Endothelial cell of umbilical vein (primary cell): ENCODE measurements around the gene PRXL2B. TPM values are rescaled to one million over a fixed set of nuclear protein-coding genes. Genes with fewer than 3 reads are reported as not detected.

Experiments
- BruUV-seq: library from RNA; stranded (reverse); fragments of 400-500 nt; replicated peaks from 2 replicates; lab custom pipeline; 2021; lab: Mats Ljungman, UMichigan
- CTCF ChIA-PET: fragments of 300-600, 350-600 bp; sonication (Branson Sonifier 250); formaldehyde crosslinking; loops from one replicate; lab custom pipeline; 2021; ENCODE audit warnings: antibody characterized with exemption, inconsistent platforms; lab: Charles Lee
- POLR2A ChIA-PET: fragments of 300-600, 350-600 bp; sonication (Branson Sonifier 250); formaldehyde crosslinking; loops from one replicate; lab custom pipeline; 2021; ENCODE audit warnings: antibody characterized with exemption, inconsistent platforms; lab: Charles Lee
- DNase-seq: peaks from one replicate; pipeline ENCODE4 v3.0.0-alpha.2; 2011; ENCODE audit warnings: low read depth, low spot score
- FAIRE-seq: peaks from 2 replicates; lab custom pipeline; 2011; peaks lifted over from hg19 to GRCh38; lab: Jason Lieb, UNC
- H2AFZ ChIP-seq: 2 replicates; pipeline ENCODE4 v1.6.0; 2012; ENCODE audit warnings: low read depth, low read length, control low read depth, inconsistent platforms
- H3K27ac ChIP-seq: 2 replicates; pipeline ENCODE4 v1.5.1; 2011; ENCODE audit warnings: low read depth, mild to moderate bottlenecking, control low read depth, low read length, moderate library complexity; ENCODE audit not compliant: insufficient read depth
- H3K27me3 ChIP-seq, 2 experiments: 2 replicates each; pipeline versions ENCODE4 v1.6.0 to v1.6.1; 2011; ENCODE audit warnings: low read length in 2 of 2, mixed read lengths in 1 of 2; ENCODE audit not compliant: control insufficient read depth in 2 of 2, insufficient read depth in 2 of 2
- H3K36me3 ChIP-seq, 2 experiments: 2 replicates in 1 of 2; 3 replicates in 1 of 2; pipeline ENCODE4 v1.5.1; 2011; ENCODE audit warnings: low read length in 2 of 2, mild to moderate bottlenecking in 1 of 2, moderate library complexity in 1 of 2; ENCODE audit not compliant: control insufficient read depth in 2 of 2, insufficient read depth in 2 of 2; ENCODE audit errors: extremely low read depth in 1 of 2
- H3K4me1 ChIP-seq: 3 replicates; pipeline ENCODE4 v1.5.1; 2011; ENCODE audit warnings: mild to moderate bottlenecking, low read length; ENCODE audit not compliant: control insufficient read depth, insufficient read depth; ENCODE audit errors: extremely low read depth
- H3K4me2 ChIP-seq: 2 replicates; pipeline ENCODE4 v1.6.1; 2011; ENCODE audit warnings: low read length, control low read depth, mixed read lengths; ENCODE audit not compliant: insufficient read depth
- H3K4me3 ChIP-seq, 3 experiments: fragments of 200-600 bp in 1 of 3; sonication (generic), shearing (Covaris generic) in 1 of 3; replicated peaks in 1 of 3; 2 replicates each; pipeline ENCODE4 v1.5.1; 2011 to 2016; ENCODE audit warnings: control low read depth in 3 of 3, low read length in 3 of 3, mild to moderate bottlenecking in 2 of 3, inconsistent platforms in 1 of 3, low read depth in 1 of 3, moderate library complexity in 1 of 3; ENCODE audit not compliant: insufficient read depth in 1 of 3
- H3K79me2 ChIP-seq: 2 replicates; pipeline ENCODE4 v1.6.0; 2012; ENCODE audit warnings: low read length, inconsistent platforms; ENCODE audit not compliant: control insufficient read depth, insufficient read depth
- H3K9ac ChIP-seq: replicated peaks from 2 replicates; pipeline ENCODE3; 2011; ENCODE audit warnings: low read length, control low read depth; ENCODE audit not compliant: insufficient read depth; ENCODE audit errors: extremely low read depth
- H3K9me1 ChIP-seq: replicated peaks from 3 replicates; pipeline ENCODE4 v1.6.0; 2011; ENCODE audit warnings: mild to moderate bottlenecking, low read length; ENCODE audit not compliant: control insufficient read depth, insufficient read depth; ENCODE audit errors: extremely low read depth
- H3K9me3 ChIP-seq: replicated peaks from 2 replicates; pipeline ENCODE4 v1.5.1; 2012; ENCODE audit warnings: low read length, inconsistent platforms; ENCODE audit not compliant: control insufficient read depth, insufficient read depth
- H4K20me1 ChIP-seq: replicated peaks from 2 replicates; pipeline ENCODE3; 2011; ENCODE audit warnings: mild to moderate bottlenecking, low read length; ENCODE audit not compliant: control insufficient read depth, insufficient read depth; ENCODE audit errors: extremely low read depth
- CTCF ChIP-seq, 2 donors: IDR thresholded peaks; 1 replicate in 1 of 2; 2 replicates in 1 of 2; pipeline ENCODE4 v1.5.1; 2011; ENCODE audit warnings: low read length in 2 of 2, mild to moderate bottlenecking in 2 of 2, moderate library complexity in 2 of 2, control low read depth in 1 of 2, inconsistent platforms in 1 of 2, low read depth in 1 of 2; ENCODE audit not compliant: insufficient read depth in 1 of 2; ENCODE audit errors: extremely low read depth in 1 of 2
- EZH2 ChIP-seq: IDR thresholded peaks from 2 replicates; pipeline ENCODE4 v1.6.1; 2012; ENCODE audit warnings: borderline replicate concordance, low read depth, mild to moderate bottlenecking, moderate library complexity, low read length, inconsistent platforms; ENCODE audit not compliant: severe bottlenecking
- FOS ChIP-seq: IDR thresholded peaks from 2 replicates; pipeline ENCODE4 v1.6.1; 2011; ENCODE audit warnings: mild to moderate bottlenecking, low read length, moderate library complexity, borderline replicate concordance; ENCODE audit not compliant: insufficient read depth
- GATA2 ChIP-seq: IDR thresholded peaks from 2 replicates; pipeline ENCODE4 v1.7.0; 2011; ENCODE audit warnings: low read depth, mild to moderate bottlenecking, moderate library complexity, mixed read lengths, low read length; ENCODE audit not compliant: insufficient read length, insufficient read depth
- JUN ChIP-seq: IDR thresholded peaks from 2 replicates; pipeline ENCODE4 v1.6.1; 2011; ENCODE audit warnings: borderline replicate concordance, low read depth; ENCODE audit not compliant: insufficient read length, insufficient read depth
- MAX ChIP-seq: IDR thresholded peaks from 2 replicates; pipeline ENCODE4 v1.6.1; 2011; ENCODE audit not compliant: insufficient read depth, insufficient read length
- MYC ChIP-seq: IDR thresholded peaks from one replicate; pipeline ENCODE4 v1.6.1; 2011; ENCODE audit warnings: mild to moderate bottlenecking, low read depth, low read length
- POLR2A ChIP-seq: IDR thresholded peaks from 2 replicates; pipeline ENCODE4 v1.6.1; 2012; ENCODE audit warnings: low read depth, mild to moderate bottlenecking, control low read depth, low read length
- POLR2AphosphoS5 ChIP-seq: IDR thresholded peaks from 2 replicates; pipeline ENCODE4 v1.6.1; 2012; ENCODE audit warnings: low read depth, mild to moderate bottlenecking, control low read depth, low read length, moderate library complexity; ENCODE audit not compliant: insufficient read depth
- dilution Hi-C: fragments of 300-500 bp; cut with MboI; formaldehyde crosslinking; loops from one replicate; pipeline ENCODE4 v1.15.0; 2019; ENCODE audit warnings: low sequenced_read_pairs; ENCODE audit not compliant: extremely low pct_ligation_motif_present
- intact Hi-C: fragments of 100-400 bp; cut with micrococcal nuclease; formaldehyde crosslinking; loops from one replicate; pipeline ENCODE4 v1.10.0; 2022
- polyA plus RNA-seq, 4 experiments: library from polyadenylated mRNA; depleted of rRNA in 3 of 4; stranded (reverse) in 3 of 4; unstranded in 1 of 4; fragments of >200 nt; gene quantifications; 2 replicates each; pipeline versions ENCODE4 v1.2.1 to v1.2.3, GENCODE V29; 2011 to 2012; ENCODE audit warnings: missing spikeins in 1 of 4
- total RNA-seq: library from RNA; stranded (reverse); gene quantifications from 2 replicates; pipeline ENCODE4 v1.2.3, GENCODE V29; 2021

PRXL2B gene
- total and polyA plus RNA-seq, 2 donors (not counting 3 experiments of a cell fraction or from before 2014, with no cell fraction given), result 29.6 to 55.8 TPM

DNA sequence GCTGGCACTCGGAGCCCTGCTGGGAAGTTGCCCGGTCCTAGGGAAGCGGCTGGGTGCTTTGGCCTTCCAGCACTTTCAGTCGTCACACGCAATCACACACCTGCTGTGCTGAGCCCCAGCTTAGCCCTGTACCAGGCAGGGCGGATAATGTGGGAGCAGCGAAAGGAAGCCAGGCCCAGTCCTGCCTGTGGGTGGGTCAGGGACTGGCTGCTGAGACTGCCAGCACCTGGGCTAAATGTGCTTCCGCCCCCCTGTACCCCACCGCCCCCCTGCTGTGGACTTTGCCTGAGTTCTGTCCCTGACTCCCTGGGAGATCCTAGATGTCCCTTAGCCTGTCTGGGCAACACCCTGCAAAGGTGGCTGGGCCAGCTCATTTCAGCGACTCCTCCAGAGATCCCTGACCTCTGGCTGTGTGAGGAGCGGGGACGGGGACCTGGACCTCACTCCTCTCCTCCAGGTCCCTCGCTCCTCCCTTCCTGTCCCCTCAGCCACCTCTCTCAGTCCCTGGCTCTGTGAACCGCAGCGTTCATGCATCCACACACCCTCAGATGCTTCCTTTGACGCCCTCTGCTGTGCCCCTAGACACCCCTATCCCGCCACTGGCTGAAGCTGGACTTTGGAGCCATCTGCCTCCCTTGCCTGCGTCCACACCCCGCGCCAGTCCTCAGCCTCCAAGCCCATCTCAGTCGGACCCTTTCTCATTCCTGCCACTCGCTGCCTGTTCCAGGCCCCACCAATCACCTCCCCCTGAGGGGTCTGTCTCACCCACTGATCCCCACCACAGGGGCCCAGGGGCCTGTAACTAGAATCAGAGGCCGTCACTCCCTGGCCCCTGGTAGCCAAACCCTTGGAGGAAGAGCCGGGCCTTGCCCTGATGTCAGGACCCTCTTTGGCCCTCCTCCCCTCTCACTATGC is 44.8 kb downstream of the PRXL2B start:
- TF ChIP-seq POLR2AphosphoS5, result no peak
- TF ChIP-seq JUN, result no peak
- TF ChIP-seq POLR2A, result no peak
- no peak for TF ChIP-seq EZH2
- no peak for TF ChIP-seq CTCF (IDR thresholded peaks at IDR 0.05; ENCODE audit: extremely low read depth in 1 of 2, insufficient read depth in 1 of 2, low read depth in 1 of 2, low read length in 2 of 2)
- no peak for TF ChIP-seq GATA2
- TF ChIP-seq FOS, result no peak
- TF ChIP-seq MAX, result no peak
- TF ChIP-seq MYC, result no peak
- intact Hi-C loops, result no loop called here

More for the DNA sequence above, 44.8 kb downstream of the PRXL2B start:
- H3K27ac ChIP-seq, result no peak overlapping the region
- no peaks in the 10 kb centered on the region for H3K79me2 ChIP-seq
- no peaks in the 10 kb centered on the region for H3K36me3 ChIP-seq
- H2AFZ ChIP-seq, result no peak overlapping the region
- peaks cover 8 to 12% of the 10 kb centered on the region in 2 experiments for H3K27me3 ChIP-seq
- H3K9ac ChIP-seq, result no peak overlapping the region
- no peaks in the 10 kb centered on the region for H3K9me1 ChIP-seq
- ChIA-PET CTCF (no interaction called here), POLR2A (no interaction called here)
- no peaks in the 10 kb centered on the region for H3K4me1 ChIP-seq
- H4K20me1 ChIP-seq, result no peaks in the 10 kb centered on the region
- FAIRE-seq (no peak), DNase-seq (no peak)
- H3K9me3 ChIP-seq, result no peaks in the 10 kb centered on the region
- H3K4me2 ChIP-seq, result no peak overlapping the region
- H3K4me3 ChIP-seq, result no peak overlapping the region
- dilution Hi-C loops, result no loop called here
- no TSS peak for BruUV-seq
